ENCODE results near the gene HPSE2.

HPSE2 gene

GRCh38 chr10:98848361-98848760 lies 387.3 kb downstream of the HPSE2 start:
- H3K4me1 ChIP-seq (ENCODE audit: insufficient read depth, insufficient read length) = no peaks in the 10 kb centered on the region
- H3K9me3 ChIP-seq (ENCODE audit: insufficient read depth, low read length) = no peaks in the 10 kb centered on the region
- no peaks in the 10 kb centered on the region for H3K27me3 ChIP-seq (ENCODE audit: insufficient read depth, insufficient read length)
- no peak overlapping the region for H3K9ac ChIP-seq (ENCODE audit: insufficient read length, low read depth)
- TF ChIP-seq YY1 (IDR thresholded peaks at IDR 0.05; ENCODE audit: insufficient read depth, insufficient read length) = no peak
- no peak for TF ChIP-seq ZNF274 (IDR thresholded peaks at IDR 0.05; ENCODE audit: low read depth, low read length)
- no peak for TF ChIP-seq SUZ12 (IDR thresholded peaks at IDR 0.05; ENCODE audit: extremely low read depth, insufficient read depth, insufficient read length)
- H3K36me3 ChIP-seq (ENCODE audit: insufficient read depth, insufficient read length, low read length) = no peaks in the 10 kb centered on the region
- H3K4me3 ChIP-seq (ENCODE audit: insufficient read length, low read depth) = no peak overlapping the region
- DNase-seq (ENCODE audit: low read depth, low spot score) = no peak

- no peaks in the 10 kb centered on the region for H3K9me3 ChIP-seq (ENCODE audit: insufficient read depth, low read length)
- TF ChIP-seq YY1 (IDR thresholded peaks at IDR 0.05; ENCODE audit: insufficient read depth, insufficient read length) = no peak
- TF ChIP-seq ZNF274 (IDR thresholded peaks at IDR 0.05; ENCODE audit: low read depth, low read length) = no peak
- no peak for TF ChIP-seq SUZ12 (IDR thresholded peaks at IDR 0.05; ENCODE audit: extremely low read depth, insufficient read depth, insufficient read length)
Measured at GRCh38 chr10:98846787-98847186, 388.9 kb downstream of the HPSE2 start.

GRCh38 chr10:98833542-98833941 lies 402.1 kb downstream of the HPSE2 start:
- Histone ChIP-seq H3K4me3 (ENCODE audit: insufficient read length, low read depth) (no peak overlapping the region), H3K9ac (ENCODE audit: insufficient read length, low read depth) (no peak overlapping the region), H3K27me3 (ENCODE audit: insufficient read depth, insufficient read length) (no peaks in the 10 kb centered on the region), H3K36me3 (ENCODE audit: insufficient read depth, insufficient read length, low read length) (no peaks in the 10 kb centered on the region), H3K4me1 (ENCODE audit: insufficient read depth, insufficient read length) (no peaks in the 10 kb centered on the region), H3K9me3 (ENCODE audit: insufficient read depth, low read length) (no peaks in the 10 kb centered on the region)
- TF ChIP-seq SUZ12 (IDR thresholded peaks at IDR 0.05; ENCODE audit: extremely low read depth, insufficient read depth, insufficient read length) (no peak), YY1 (IDR thresholded peaks at IDR 0.05; ENCODE audit: insufficient read depth, insufficient read length) (no peak), ZNF274 (IDR thresholded peaks at IDR 0.05; ENCODE audit: low read depth, low read length) (no peak)
- DNase-seq (ENCODE audit: low read depth, low spot score) = no peak

More at GRCh38 chr10:98846787-98847186, 388.9 kb downstream of the HPSE2 start:
- H3K27me3 ChIP-seq (ENCODE audit: insufficient read depth, insufficient read length) = no peaks in the 10 kb centered on the region
- no peak for DNase-seq (ENCODE audit: low read depth, low spot score)
- no peak overlapping the region for H3K4me3 ChIP-seq (ENCODE audit: insufficient read length, low read depth)
- no peaks in the 10 kb centered on the region for H3K36me3 ChIP-seq (ENCODE audit: insufficient read depth, insufficient read length, low read length)
- H3K4me1 ChIP-seq (ENCODE audit: insufficient read depth, insufficient read length) = no peaks in the 10 kb centered on the region
- H3K9ac ChIP-seq (ENCODE audit: insufficient read length, low read depth) = no peak overlapping the region

GRCh38 chr10:98832738-98833137 lies 402.9 kb downstream of the HPSE2 start:
- no peak for DNase-seq (ENCODE audit: low read depth, low spot score)
- no peak overlapping the region for H3K4me3 ChIP-seq (ENCODE audit: insufficient read length, low read depth)
- TF ChIP-seq YY1 (IDR thresholded peaks at IDR 0.05; ENCODE audit: insufficient read depth, insufficient read length) (no peak), SUZ12 (IDR thresholded peaks at IDR 0.05; ENCODE audit: extremely low read depth, insufficient read depth, insufficient read length) (no peak), ZNF274 (IDR thresholded peaks at IDR 0.05; ENCODE audit: low read depth, low read length) (no peak)

GRCh38 chr10:98832196-98832595 lies 403.5 kb downstream of the HPSE2 start:
- no peaks in the 10 kb centered on the region for H3K27me3 ChIP-seq (ENCODE audit: insufficient read depth, insufficient read length)
- no peak for DNase-seq (ENCODE audit: low read depth, low spot score)
- H3K9ac ChIP-seq (ENCODE audit: insufficient read length, low read depth) = no peak overlapping the region
- TF ChIP-seq ZNF274 (IDR thresholded peaks at IDR 0.05; ENCODE audit: low read depth, low read length) = no peak
- TF ChIP-seq YY1 (IDR thresholded peaks at IDR 0.05; ENCODE audit: insufficient read depth, insufficient read length) = no peak
- TF ChIP-seq SUZ12 (IDR thresholded peaks at IDR 0.05; ENCODE audit: extremely low read depth, insufficient read depth, insufficient read length) = no peak
- no peaks in the 10 kb centered on the region for H3K36me3 ChIP-seq (ENCODE audit: insufficient read depth, insufficient read length, low read length)
- no peak overlapping the region for H3K4me3 ChIP-seq (ENCODE audit: insufficient read length, low read depth)
- no peaks in the 10 kb centered on the region for H3K9me3 ChIP-seq (ENCODE audit: insufficient read depth, low read length)
- no peaks in the 10 kb centered on the region for H3K4me1 ChIP-seq (ENCODE audit: insufficient read depth, insufficient read length)

More at GRCh38 chr10:98832738-98833137, 402.9 kb downstream of the HPSE2 start:
- H3K36me3 ChIP-seq (ENCODE audit: insufficient read depth, insufficient read length, low read length) = no peaks in the 10 kb centered on the region
- no peaks in the 10 kb centered on the region for H3K9me3 ChIP-seq (ENCODE audit: insufficient read depth, low read length)
- H3K4me1 ChIP-seq (ENCODE audit: insufficient read depth, insufficient read length) = no peaks in the 10 kb centered on the region
- no peaks in the 10 kb centered on the region for H3K27me3 ChIP-seq (ENCODE audit: insufficient read depth, insufficient read length)
- no peak overlapping the region for H3K9ac ChIP-seq (ENCODE audit: insufficient read length, low read depth)

- no peak for DNase-seq (ENCODE audit: low read depth, low spot score)
- TF ChIP-seq ZNF274 (IDR thresholded peaks at IDR 0.05; ENCODE audit: low read depth, low read length) = no peak
- no peak for TF ChIP-seq SUZ12 (IDR thresholded peaks at IDR 0.05; ENCODE audit: extremely low read depth, insufficient read depth, insufficient read length)
- no peak for TF ChIP-seq YY1 (IDR thresholded peaks at IDR 0.05; ENCODE audit: insufficient read depth, insufficient read length)
Measured at GRCh38 chr10:98831391-98831790, 404.3 kb downstream of the HPSE2 start.

GRCh38 chr10:98825741-98826140 lies 409.9 kb downstream of the HPSE2 start:
- Histone ChIP-seq H3K4me1 (ENCODE audit: insufficient read depth, insufficient read length) (no peaks in the 10 kb centered on the region), H3K9ac (ENCODE audit: insufficient read length, low read depth) (no peak overlapping the region), H3K4me3 (ENCODE audit: insufficient read length, low read depth) (no peak overlapping the region), H3K36me3 (ENCODE audit: insufficient read depth, insufficient read length, low read length) (no peaks in the 10 kb centered on the region), H3K9me3 (ENCODE audit: insufficient read depth, low read length) (no peaks in the 10 kb centered on the region), H3K27me3 (ENCODE audit: insufficient read depth, insufficient read length) (no peaks in the 10 kb centered on the region)
- TF ChIP-seq YY1 (IDR thresholded peaks at IDR 0.05; ENCODE audit: insufficient read depth, insufficient read length) (no peak), SUZ12 (IDR thresholded peaks at IDR 0.05; ENCODE audit: extremely low read depth, insufficient read depth, insufficient read length) (no peak), ZNF274 (IDR thresholded peaks at IDR 0.05; ENCODE audit: low read depth, low read length) (no peak)
- DNase-seq (ENCODE audit: low read depth, low spot score) = no peak

More at GRCh38 chr10:98831391-98831790, 404.3 kb downstream of the HPSE2 start:
- Histone ChIP-seq H3K4me3 (ENCODE audit: insufficient read length, low read depth) (no peak overlapping the region), H3K36me3 (ENCODE audit: insufficient read depth, insufficient read length, low read length) (no peaks in the 10 kb centered on the region), H3K27me3 (ENCODE audit: insufficient read depth, insufficient read length) (no peaks in the 10 kb centered on the region), H3K4me1 (ENCODE audit: insufficient read depth, insufficient read length) (no peaks in the 10 kb centered on the region), H3K9me3 (ENCODE audit: insufficient read depth, low read length) (no peaks in the 10 kb centered on the region), H3K9ac (ENCODE audit: insufficient read length, low read depth) (no peak overlapping the region)

Data from NT2/D1 (cell line).